K562 (cell line): ENCODE measurements around the gene TMED6. TPM values are rescaled to one million over a fixed set of nuclear protein-coding genes. Genes with fewer than 3 reads are reported as not detected.

Experiments used
- ATAC-seq: fragments of 200-7000 bp; cut with Tn5 transposase; 3 replicates; pipeline ENCODE4 v1.9.1; 2020; ENCODE audit warnings: moderate library complexity
- BruUV-seq: library from RNA; stranded (reverse); fragments of 400-500 nt; replicated peaks from 2 replicates; lab custom pipeline; 2021; lab: Mats Ljungman, UMichigan
- CTCF ChIA-PET: fragments of 300-600 bp; formaldehyde crosslinking; extraction: SDS; loops from one replicate; lab custom pipeline; 2021; ENCODE audit warnings: low intra/inter-chr PET ratio; lab: Yijun Ruan, JAX
- POLR2A ChIA-PET: fragments of 300-600, 350-650 bp; sonication (Branson Sonifier 250); formaldehyde crosslinking; extraction: SDS; loops from one replicate; lab custom pipeline; 2021; ENCODE audit warnings: antibody characterized with exemption, inconsistent platforms; lab: Yijun Ruan, JAX
- DNase-seq, 4 experiments: peaks; one replicate each; pipeline versions ENCODE4 v3.0.0 to v3.0.0-alpha.2; 2011 to 2018; ENCODE audit warnings: low spot score in 3 of 4, mixed read lengths in 3 of 4; ENCODE audit errors: extremely low read depth in 1 of 4
- FAIRE-seq: peaks from 2 replicates; lab custom pipeline; 2011; peaks lifted over from hg19 to GRCh38; lab: Jason Lieb, UNC
- H2AFZ ChIP-seq: 2 replicates; pipeline ENCODE4 v1.6.0; 2011; ENCODE audit warnings: low read depth, low read length, control low read depth, inconsistent platforms
- H3K27ac ChIP-seq: fragments of 200-600 bp; 3 replicates; pipeline ENCODE4 v1.8.0; 2011; ENCODE audit warnings: low read depth, mild to moderate bottlenecking, control low read depth, inconsistent platforms, low read length, moderate library complexity, mixed read lengths; ENCODE audit errors: extremely low read depth
- H3K27me3 ChIP-seq, 2 experiments: fragments of 300-600 bp in 1 of 2; 2 replicates in 1 of 2; 3 replicates in 1 of 2; pipeline versions ENCODE4 v1.6.0 to v1.8.0; 2011; ENCODE audit warnings: inconsistent platforms in 2 of 2, low read length in 2 of 2, mild to moderate bottlenecking in 1 of 2, mixed read lengths in 1 of 2, moderate library complexity in 1 of 2; ENCODE audit not compliant: control insufficient read depth in 2 of 2, insufficient read depth in 2 of 2
- H3K36me3 ChIP-seq: fragments of 300-600 bp; 3 replicates; pipeline ENCODE4 v1.8.0; 2011; ENCODE audit warnings: mild to moderate bottlenecking, low read length, inconsistent platforms; ENCODE audit not compliant: control insufficient read depth, insufficient read depth
- H3K4me1 ChIP-seq, 2 experiments: fragments of 200-600 bp in 1 of 2; replicated peaks in 1 of 2; 2 replicates in 1 of 2; 3 replicates in 1 of 2; pipeline versions ENCODE4 v1.5.1 to v1.8.0; 2011; ENCODE audit warnings: inconsistent platforms in 2 of 2, low read length in 2 of 2, mild to moderate bottlenecking in 1 of 2, mixed read lengths in 1 of 2, moderate library complexity in 1 of 2; ENCODE audit not compliant: control insufficient read depth in 2 of 2, insufficient read depth in 2 of 2
- H3K4me2 ChIP-seq: 2 replicates; pipeline ENCODE4 v1.6.1; 2011; ENCODE audit warnings: low read length, control low read depth, inconsistent platforms, mixed read lengths; ENCODE audit not compliant: insufficient read depth
- H3K4me3 ChIP-seq: fragments of 200-600 bp; sonication (generic), shearing (Covaris generic); 2 replicates; pipeline ENCODE4 v1.5.1; 2016; ENCODE audit warnings: control low read depth, inconsistent platforms
- H3K79me2 ChIP-seq: fragments of 200-600 bp; 3 replicates; pipeline ENCODE4 v1.8.0; 2011; ENCODE audit warnings: low read length, inconsistent platforms; ENCODE audit not compliant: control insufficient read depth, insufficient read depth
- H3K9ac ChIP-seq, 2 experiments: 2 replicates each; pipeline versions ENCODE4 v1.6.0 to v1.6.1; 2011; ENCODE audit warnings: low read depth in 2 of 2, low read length in 2 of 2, control low read depth in 1 of 2, inconsistent platforms in 1 of 2, mild to moderate bottlenecking in 1 of 2, mixed read lengths in 1 of 2; ENCODE audit not compliant: insufficient read depth in 1 of 2
- H3K9me1 ChIP-seq: one replicate; pipeline ENCODE4 v1.6.0; 2011; ENCODE audit warnings: inconsistent platforms, mild to moderate bottlenecking, low read length, moderate library complexity; ENCODE audit not compliant: control insufficient read depth, insufficient read depth
- H3K9me3 ChIP-seq: replicated peaks from 2 replicates; pipeline ENCODE4 v1.5.1; 2011; ENCODE audit warnings: low read depth, low read length, inconsistent platforms; ENCODE audit not compliant: control insufficient read depth, insufficient read depth
- H4K20me1 ChIP-seq: replicated peaks from 2 replicates; pipeline ENCODE4 v1.6.1; 2011; ENCODE audit warnings: low read length, inconsistent platforms, mixed read lengths; ENCODE audit not compliant: control insufficient read depth, insufficient read depth
- GTF2A2 ChIP-seq: IDR thresholded peaks from 2 replicates; pipeline ENCODE4 v1.6.1; 2016; ENCODE audit warnings: mild to moderate bottlenecking, missing genetic modification characterization, missing compliant biosample characterization
- HDAC2 ChIP-seq: fragments of 450-650 bp; IDR thresholded peaks from 2 replicates; pipeline ENCODE4 v1.6.1; 2016; ENCODE audit warnings: mild to moderate bottlenecking
- KLF6 ChIP-seq: fragments of 250-450 bp; sonication (Bioruptor Pico); IDR thresholded peaks from 2 replicates; pipeline ENCODE4 v1.4.0; 2020; ENCODE audit warnings: mild to moderate bottlenecking, moderate library complexity, borderline replicate concordance
- MTA3 ChIP-seq: fragments of 450-650 bp; formaldehyde crosslinking; IDR thresholded peaks from 2 replicates; pipeline ENCODE4 v1.6.1; 2017; ENCODE audit warnings: mild to moderate bottlenecking, borderline replicate concordance
- NR4A1 ChIP-seq, 2 experiments: fragments of 250-450 bp in 1 of 2; fragments of 450-650 bp in 1 of 2; sonication (Bioruptor Pico) in 1 of 2; IDR thresholded peaks; 2 replicates each; pipeline versions ENCODE4 v1.4.0 to v1.6.1; 2016 to 2020; ENCODE audit warnings: mild to moderate bottlenecking in 2 of 2, missing compliant biosample characterization in 1 of 2, missing genetic modification characterization in 1 of 2, moderate library complexity in 1 of 2
- POLR2A ChIP-seq: fragments of 450-650 bp; conservative IDR thresholded peaks from 2 replicates; pipeline ENCODE4 v1.6.1; 2016
- RBFOX2 ChIP-seq: fragments of 200-400 bp; formaldehyde crosslinking; IDR thresholded peaks from 2 replicates; pipeline ENCODE4 v1.6.1; 2017; ENCODE audit warnings: low read depth, mild to moderate bottlenecking, low read length, moderate library complexity
- ZNF277 ChIP-seq: fragments of 250-450 bp; sonication (Bioruptor Pico); IDR thresholded peaks from 2 replicates; pipeline ENCODE4 v1.8.0; 2022; ENCODE audit warnings: inconsistent platforms, mild to moderate bottlenecking, moderate library complexity, borderline replicate concordance
- ZNF282 ChIP-seq: sonication (generic); formaldehyde crosslinking; IDR thresholded peaks from 2 replicates; pipeline ENCODE4 v1.8.1; 2023; ENCODE audit warnings: missing genetic modification reagents
- ZNF780A ChIP-seq: fragments of 250-450 bp; sonication (Bioruptor Pico); IDR thresholded peaks from 2 replicates; pipeline ENCODE4 v1.5.0; 2021; ENCODE audit warnings: mild to moderate bottlenecking
- WGBS: fragments of 100-300 bp; shearing (Covaris generic); methylation state at CpG from one replicate; pipeline ENCODE4 v1.1.6; 2016; ENCODE audit warnings: low coverage, mixed read lengths; ENCODE audit not compliant: insufficient coverage; ENCODE audit errors: missing lambda C conversion rate; 5-methylcytosine and 5-hydroxymethylcytosine counted together
- in situ Hi-C: fragments of 300-500 bp; cut with MboI; formaldehyde crosslinking; loops from 4 replicates; pipeline ENCODE4 v1.15.0; 2018; ENCODE audit warnings: inconsistent platforms, mixed read lengths
- intact Hi-C: fragments of 100-400 bp; cut with micrococcal nuclease; formaldehyde crosslinking; loops from 2 replicates; pipeline ENCODE4 v1.14.2; 2022
- polyA plus RNA-seq, 8 experiments: library from polyadenylated mRNA; depleted of rRNA in 4 of 8; stranded (reverse) in 5 of 8; unstranded in 3 of 8; fragments of >200 nt; fragmentation: Nextera tagmentation in 2 of 8; fragmentation: Illumina TruSeq in 1 of 8; extraction: Ambion mirVana in 2 of 8; extraction: Trizol in 1 of 8; gene quantifications; 2 replicates each; pipeline versions ENCODE4 v1.2.1 to v1.2.3, GENCODE V29; 2011 to 2014; ENCODE audit warnings: inconsistent platforms in 1 of 8, missing spikeins in 1 of 8
- total RNA-seq, 7 experiments: library from RNA; depleted of rRNA in 6 of 7; stranded (reverse); fragments of >200 nt in 6 of 7; fragmentation: Illumina TruSeq in 2 of 7; extraction: Trizol in 2 of 7; gene quantifications; 2 replicates each; pipeline versions ENCODE4 v1.2.1 to v1.2.3, GENCODE V29; 2011 to 2021; ENCODE audit warnings: low replicate concordance in 1 of 7

The TMED6 gene
- total and polyA plus RNA-seq, 9 of the 15 experiments (the other 6 are each of a cell fraction or from before 2014, with no cell fraction given): 0.14 to 0.45 (median 0.25) TPM; not detected in 2

GRCh38 chr16:69345923-69346322 lies 5.7 kb downstream of the TMED6 start:
- peaks cover 15% of the 10 kb centered on the region for H3K79me2 ChIP-seq
- BruUV-seq: no TSS peak
- H4K20me1 ChIP-seq: peaks cover 4% of the 10 kb centered on the region; the same call in 1 of the 2 replicates
- DNase-seq (no peak), FAIRE-seq (no peak), ATAC-seq (no peak)
- H3K9me1 ChIP-seq: no peaks in the 10 kb centered on the region
- ChIA-PET CTCF (no interaction called here), POLR2A (interaction anchor here (1.4 kb wide), 1 partner anchor 16 kb away, joined by 3 read pairs; the partner anchor contains the start of gene PDF)
- intact Hi-C loops: no loop called here
- TF ChIP-seq POLR2A: 0 out of 2 replicates have a peak, but pooled peaks have one; percentile 12
- no peak for TF ChIP-seq KLF6 (CRISPR knock-in tag)
- H3K36me3 ChIP-seq: peaks cover 42% of the 10 kb centered on the region
- in situ Hi-C loops: no loop called here
- no peak overlapping the region for H3K4me2 ChIP-seq
- H2AFZ ChIP-seq: no peak overlapping the region
- WGBS: 69% methylated on average over 4 of the region's 4 CpGs
- no peak overlapping the region for H3K27ac ChIP-seq
- H3K9ac ChIP-seq: no peak overlapping the region
- no peaks in the 10 kb centered on the region for H3K27me3 ChIP-seq
- H3K9me3 ChIP-seq: no peaks in the 10 kb centered on the region
- peaks cover 0 to 4% of the 10 kb centered on the region in 2 experiments; a peak in 2 of 5 replicates for H3K4me1 ChIP-seq
- no peak overlapping the region for H3K4me3 ChIP-seq

GRCh38 chr16:69344171-69344570 lies 7.4 kb downstream of the TMED6 start:
- no peaks in the 10 kb centered on the region for H3K9me1 ChIP-seq
- WGBS: 97% methylated on average over 5 of the region's 5 CpGs
- H3K9ac ChIP-seq: no peak overlapping the region
- peaks cover 3 to 8% of the 10 kb centered on the region in 2 experiments; a peak in 4 of 5 replicates for H3K4me1 ChIP-seq
- intact Hi-C loops: no loop called here
- no peak overlapping the region for H2AFZ ChIP-seq
- no peak overlapping the region for H3K4me3 ChIP-seq
- peaks cover 4% of the 10 kb centered on the region; the same call in 1 of the 2 replicates for H4K20me1 ChIP-seq
- CTCF ChIA-PET: no interaction called here
- no peaks in the 10 kb centered on the region for H3K27me3 ChIP-seq
- ATAC-seq (no peak), FAIRE-seq (no peak), DNase-seq (no peak)
- H3K79me2 ChIP-seq: peaks cover 33% of the 10 kb centered on the region
- H3K9me3 ChIP-seq: no peaks in the 10 kb centered on the region
- no peak overlapping the region for H3K27ac ChIP-seq
- POLR2A ChIA-PET: no interaction called here
- TF ChIP-seq ZNF277 (CRISPR knock-in tag) (no peak), NR4A1 (CRISPR knock-in tag; IDR thresholded peaks at IDR 0.05) (no peak), NR4A1 (tag; IDR thresholded peaks at IDR 0.05) (no peak), ZNF780A (no peak), ZNF282 (CRISPR knock-in tag) (no peak), RBFOX2 (0 out of 2 replicates have a peak, but pooled peaks have one; percentile 18), GTF2A2 (tag) (no peak), HDAC2 (no peak), MTA3 (no peak)
- TF ChIP-seq, all 486 proteins: peak for 1
- H3K4me2 ChIP-seq: no peak overlapping the region
- peaks cover 52% of the 10 kb centered on the region for H3K36me3 ChIP-seq
- BruUV-seq: no TSS peak
- in situ Hi-C loops: no loop called here
